Measurements from ENCODE around the gene MARK3.

Gene MARK3

DNA sequence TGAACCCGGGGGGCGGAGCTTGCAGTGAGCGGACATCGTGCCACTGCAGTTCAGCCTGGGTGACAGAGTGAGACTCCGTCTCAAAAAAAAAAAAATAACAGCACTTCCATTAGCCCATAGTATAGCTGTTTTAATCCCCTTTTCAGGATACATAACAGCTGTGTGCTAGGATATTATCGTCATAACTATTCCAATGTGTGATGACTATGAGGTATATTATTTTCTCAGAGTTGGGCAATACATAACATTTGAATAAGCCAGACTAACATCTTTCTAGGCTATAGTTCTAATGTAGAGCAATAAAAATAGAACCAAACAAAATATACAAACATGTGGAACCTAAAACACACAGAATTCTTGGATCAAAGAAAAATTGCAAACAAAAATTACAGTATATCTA lies 57.1 kb downstream of the MARK3 start:
- DNase-seq, result no peak

DNA sequence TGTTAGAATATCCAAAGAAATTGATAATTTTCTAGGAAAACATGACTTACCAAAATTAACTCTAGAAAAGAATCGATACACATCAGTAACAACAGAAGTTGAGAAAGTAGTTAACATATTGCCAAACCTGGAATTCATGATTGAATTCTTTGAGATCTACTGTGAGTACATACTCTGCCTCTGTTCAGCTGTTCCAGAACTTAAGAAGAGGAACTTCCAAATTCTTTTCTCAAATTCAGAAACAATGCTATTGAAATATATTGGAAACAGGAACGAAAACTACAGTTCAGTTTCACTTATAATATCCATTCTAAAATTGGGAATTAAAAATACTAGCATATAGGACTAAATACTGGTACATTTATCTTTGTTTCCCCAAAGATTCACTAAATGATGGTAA lies 57.9 kb downstream of the MARK3 start:
- no peak for DNase-seq

GRCh38 chr14:103444837-103445524 lies 59.8 kb downstream of the MARK3 start:
- no peak for DNase-seq

DNA sequence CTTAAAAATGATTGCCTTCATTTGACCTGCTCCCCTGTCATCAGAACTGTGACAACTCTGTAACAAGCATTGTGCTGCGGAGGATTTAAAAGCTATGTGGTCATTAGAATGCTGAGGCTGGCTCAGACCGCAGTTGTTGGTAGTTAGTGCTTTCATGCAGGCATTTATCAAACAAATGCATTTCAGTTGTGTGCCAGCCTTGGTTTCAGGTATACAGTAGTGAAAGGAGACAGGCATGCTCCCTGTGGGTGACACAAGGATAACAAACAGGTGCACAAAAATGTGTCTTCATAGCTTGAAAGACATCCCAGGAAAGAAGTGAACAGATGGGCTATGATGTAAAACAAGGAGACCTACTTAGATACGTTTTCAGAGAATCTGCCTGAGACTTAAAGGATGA lies 60.6 kb downstream of the MARK3 start:
- no peak for DNase-seq

GRCh38 chr14:103448097-103448496 lies 62.9 kb downstream of the MARK3 start:
- no peak for DNase-seq

- no peak for DNase-seq
Observed at GRCh38 chr14:103449634-103450161, 64.5 kb downstream of the MARK3 start.

DNA sequence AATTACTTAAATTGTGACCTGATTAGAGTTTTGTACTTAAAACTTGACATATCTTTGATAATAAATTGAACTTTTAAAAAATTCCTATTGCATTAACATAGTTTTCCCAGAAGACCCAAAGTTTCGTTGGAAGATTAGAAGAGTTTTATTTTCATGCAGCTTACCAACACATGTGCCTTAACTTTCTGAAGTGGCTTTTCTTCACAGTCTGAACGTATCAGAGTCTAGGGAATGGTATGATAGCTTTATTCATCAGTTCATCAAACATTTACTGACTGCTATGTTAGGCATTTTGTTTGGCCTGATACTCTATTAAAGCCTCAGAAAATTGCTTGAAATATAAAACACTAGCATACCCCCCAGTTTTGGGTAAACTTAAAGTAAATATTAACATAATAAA lies 65.2 kb downstream of the MARK3 start:
- no peak for DNase-seq

- no peak for DNase-seq
Observed at GRCh38 chr14:103451401-103451800, 66.2 kb downstream of the MARK3 start.

GRCh38 chr14:103453791-103454190 lies 68.6 kb downstream of the MARK3 start:
- DNase-seq, result no peak

DNA sequence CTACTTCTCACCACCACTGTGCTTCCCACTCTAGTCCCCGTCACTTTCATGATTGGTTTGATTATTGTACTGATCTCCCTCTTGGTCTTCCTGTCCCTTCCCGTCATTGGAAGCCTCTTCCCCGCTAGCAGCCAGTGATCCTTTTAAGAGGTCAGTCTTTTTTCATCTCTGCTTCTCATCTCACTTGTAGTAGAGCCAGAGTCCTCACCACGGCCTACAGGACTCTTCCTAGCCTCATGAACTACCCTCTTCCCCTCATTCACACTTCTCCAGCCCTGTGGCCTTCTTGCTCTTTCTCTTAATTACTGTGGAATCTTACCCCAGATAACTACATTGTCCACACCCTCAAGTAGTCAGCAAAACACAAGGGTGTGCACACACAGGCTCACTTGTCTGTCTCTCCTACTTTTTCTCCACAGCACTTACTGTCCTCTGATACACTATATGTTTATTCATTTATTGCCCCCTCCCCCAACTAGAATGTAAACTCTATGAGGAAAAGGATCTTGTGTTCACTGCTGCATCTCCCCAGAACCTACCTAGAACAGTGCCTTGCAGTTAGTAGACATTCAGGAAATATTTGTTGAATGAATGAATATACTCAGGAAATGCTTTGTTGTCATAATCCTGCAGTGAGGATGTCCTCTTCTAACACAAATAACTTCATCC lies 71.1 kb downstream of the MARK3 start:
- no peak for DNase-seq

DNA sequence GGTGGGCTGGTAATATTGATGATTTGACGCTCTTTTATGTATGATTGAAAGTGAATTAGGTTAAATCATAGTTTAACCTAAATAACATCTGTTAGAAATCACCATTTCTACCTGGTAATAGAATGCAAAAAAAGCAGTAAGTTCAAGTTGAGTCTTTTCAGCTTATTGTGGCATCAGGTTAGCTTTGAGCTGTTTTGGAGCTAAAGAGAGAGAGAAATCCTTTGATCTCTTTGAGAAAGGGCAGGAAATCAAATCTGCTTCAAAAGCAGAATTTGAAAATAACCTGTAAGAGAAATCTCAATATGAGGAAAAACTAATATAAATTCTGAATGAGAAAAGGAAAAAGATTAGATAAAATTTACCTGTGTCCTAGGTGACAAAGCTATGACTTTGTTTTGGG lies 75.2 kb downstream of the MARK3 start:
- DNase-seq, result no peak

- DNase-seq, result no peak
Observed at GRCh38 chr14:103463149-103463548, 77.9 kb downstream of the MARK3 start.

DNA sequence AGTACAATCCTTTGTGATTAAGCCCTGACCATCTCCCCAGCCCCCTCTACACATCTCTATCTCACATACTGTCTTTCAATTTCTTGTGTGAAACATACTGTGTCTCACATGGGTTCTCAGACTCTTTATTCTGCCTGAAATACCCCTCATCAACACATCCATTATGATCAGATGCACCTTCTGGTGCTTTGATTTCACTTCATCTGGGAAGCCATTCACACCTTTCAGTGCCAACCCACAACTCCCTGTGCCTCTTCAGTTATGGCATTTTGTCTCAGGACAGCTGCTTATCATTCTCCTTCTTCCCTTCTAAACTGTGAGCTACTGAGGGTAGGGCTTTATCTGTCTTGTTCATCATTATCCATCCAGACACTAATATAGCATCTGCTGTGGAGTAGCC lies 78.6 kb downstream of the MARK3 start:
- DNase-seq, result no peak

DNA sequence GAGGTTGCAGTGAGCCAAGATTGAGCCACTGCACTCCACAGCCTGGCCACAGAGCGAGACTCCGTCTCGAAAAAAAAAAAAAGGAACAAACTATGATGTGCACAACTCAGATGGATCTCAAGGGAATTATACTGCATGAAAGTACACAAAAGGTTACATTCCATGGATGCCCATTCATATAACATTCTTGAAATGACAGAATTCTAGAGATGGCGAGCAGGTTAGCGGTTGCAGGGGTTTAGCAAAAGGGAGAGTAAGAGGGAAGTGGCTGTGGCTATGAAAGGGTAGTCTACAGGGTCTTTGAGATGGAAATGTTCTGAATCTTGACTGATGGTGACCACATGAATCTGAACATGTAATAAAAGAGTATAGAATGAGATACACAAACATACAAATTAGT lies 87.7 kb downstream of the MARK3 start:
- DNase-seq, result no peak

DNA sequence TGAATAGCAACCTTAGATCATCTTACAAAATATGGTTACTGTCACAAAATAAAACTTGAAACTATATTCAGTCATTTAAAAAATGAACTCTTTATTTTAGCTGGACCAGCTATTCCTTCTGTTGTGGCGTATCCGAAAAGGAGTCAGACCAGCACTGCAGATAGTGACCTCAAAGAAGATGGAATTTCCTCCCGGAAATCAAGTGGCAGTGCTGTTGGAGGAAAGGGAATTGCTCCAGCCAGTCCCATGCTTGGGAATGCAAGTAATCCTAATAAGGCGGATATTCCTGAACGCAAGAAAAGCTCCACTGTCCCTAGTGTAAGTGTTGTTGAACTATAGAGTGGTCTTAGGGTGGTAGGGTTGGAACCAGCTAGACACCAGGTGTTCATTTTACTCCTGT lies 89.7 kb downstream of the MARK3 start:
- DNase-seq, result no peak

DNA sequence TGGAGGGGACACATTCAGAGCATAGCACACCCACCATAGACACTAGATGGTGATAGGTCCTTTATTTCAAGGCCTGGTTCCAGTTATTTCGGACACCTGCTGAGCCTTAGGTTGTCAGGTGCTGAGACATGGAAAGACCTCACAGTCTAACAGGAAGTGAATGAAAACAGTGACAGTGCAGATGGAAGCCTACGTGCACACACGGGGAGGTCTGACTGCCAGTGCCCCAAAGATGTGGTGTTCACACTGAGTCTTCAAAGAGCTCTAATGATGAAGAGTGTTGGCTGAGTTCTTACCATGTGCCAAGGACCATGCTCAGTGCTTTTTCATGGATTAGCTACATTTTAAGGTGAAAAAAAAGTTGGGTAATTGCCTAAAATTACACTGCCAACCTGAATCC lies 90.8 kb downstream of the MARK3 start:
- no peak for DNase-seq

GRCh38 chr14:103476631-103477030 lies 91.4 kb downstream of the MARK3 start:
- no peak for DNase-seq

DNA sequence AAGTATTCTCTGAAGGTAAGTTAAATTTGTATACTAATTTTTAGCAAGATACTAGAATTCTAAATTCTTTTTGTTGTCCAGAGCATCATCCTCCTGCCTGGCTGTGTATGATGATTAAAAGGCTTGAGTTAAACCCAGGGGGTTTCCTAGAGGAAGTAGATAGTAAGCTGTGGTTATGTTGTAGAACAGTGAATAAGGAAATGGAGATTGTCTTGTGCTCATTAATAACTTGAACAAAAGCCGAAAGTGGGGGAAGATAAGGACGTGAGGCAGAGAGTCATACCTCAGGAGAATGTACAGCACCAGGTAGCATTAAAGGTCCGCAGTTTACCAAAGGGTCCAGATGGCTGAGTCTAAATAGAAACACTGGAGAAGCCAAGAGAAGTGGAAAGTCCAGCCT lies 95.4 kb downstream of the MARK3 start:
- DNase-seq, result no peak

DNA sequence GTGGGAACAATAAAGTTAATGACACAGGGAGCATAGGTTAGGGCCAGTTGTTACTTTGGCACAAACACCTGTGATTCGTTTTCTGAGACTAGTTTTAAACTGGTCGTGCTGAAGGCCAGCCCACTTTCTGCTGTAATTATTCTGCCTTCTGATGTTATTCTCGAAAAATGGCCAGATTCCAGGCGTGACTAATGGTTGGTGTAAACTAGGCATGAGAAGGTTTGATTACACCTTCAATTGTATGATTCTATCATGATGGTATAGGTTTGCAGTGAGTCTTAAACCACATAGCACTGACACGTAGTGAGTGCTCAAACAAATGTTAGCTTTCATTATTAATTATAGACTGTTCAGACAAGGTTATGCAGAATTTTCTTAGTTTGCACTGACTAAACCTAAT lies 98.4 kb downstream of the MARK3 start:
- no peak for DNase-seq

DNA sequence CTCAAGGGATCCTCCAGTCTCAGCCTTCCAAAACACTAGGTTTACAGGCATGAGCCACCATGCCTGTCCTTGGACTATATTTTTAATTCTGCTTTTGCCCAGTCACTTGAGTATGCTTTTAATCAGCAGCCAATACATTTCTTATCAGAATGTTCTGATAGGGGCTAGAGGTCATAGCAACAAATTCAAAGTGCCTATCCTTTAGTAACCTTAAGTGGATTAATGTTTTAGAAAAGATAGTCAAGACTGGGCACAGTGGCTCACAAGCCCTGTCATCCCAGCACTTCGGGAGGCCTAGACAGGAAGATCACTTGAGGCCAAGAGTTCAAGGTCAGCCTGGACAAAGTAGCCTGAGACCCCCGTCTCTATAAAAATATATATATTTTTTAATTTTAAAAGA lies 100.3 kb downstream of the MARK3 start:
- no peak for DNase-seq

DNA sequence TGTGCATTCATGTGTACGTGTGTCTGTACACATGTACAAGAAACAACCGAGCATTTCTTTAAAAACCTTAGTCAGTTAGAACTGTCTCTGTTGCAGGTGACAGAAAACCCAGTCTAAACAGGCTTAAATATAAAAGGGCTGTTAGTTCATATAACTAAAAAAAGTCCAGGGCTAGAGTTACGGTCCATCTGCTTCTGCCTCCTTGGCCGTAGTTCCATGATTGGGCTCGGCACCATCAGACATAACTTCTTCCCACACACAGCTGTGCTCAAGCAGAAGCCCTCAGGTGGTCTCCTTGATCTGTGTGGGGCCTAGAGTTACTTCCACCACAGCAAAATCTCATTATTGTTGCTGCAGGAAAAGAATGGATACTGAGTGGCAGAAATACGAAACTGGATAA lies 102.9 kb downstream of the MARK3 start:
- no peak for DNase-seq

DNA sequence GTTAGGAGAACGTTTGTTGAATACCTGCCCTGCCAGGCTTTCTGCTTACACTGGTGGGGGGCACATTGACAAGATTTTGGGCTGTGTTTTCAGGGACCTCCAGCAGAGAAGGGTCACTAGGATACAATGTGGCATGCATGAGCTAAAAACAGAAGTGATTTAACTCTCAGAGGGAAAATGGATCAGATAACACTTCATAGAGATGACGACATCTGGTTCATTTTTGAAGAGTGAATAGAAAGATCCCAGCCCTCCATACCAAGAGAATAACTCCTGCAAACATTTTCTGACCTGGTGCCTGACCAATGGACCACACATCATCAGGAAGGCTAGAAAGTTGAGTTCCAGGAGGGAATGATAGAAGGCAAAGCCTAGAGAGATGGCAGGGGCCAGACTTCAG lies 103.7 kb downstream of the MARK3 start:
- DNase-seq, result no peak

- DNase-seq, result no peak
Observed at GRCh38 chr14:103489621-103490020, 104.4 kb downstream of the MARK3 start.

- DNase-seq, result no peak
Observed at GRCh38 chr14:103491691-103492090, 106.5 kb downstream of the MARK3 start.

All from T-helper 9 cell (primary cell).